Loucy (cell line): ENCODE data around the gene TENT5A.

Experiments
- H2AFZ ChIP-seq: fragments of 200-600 bp; sonication (generic); 2 replicates; pipeline ENCODE4 v1.6.0; 2016; ENCODE audit warnings: antibody characterized with exemption, mild to moderate bottlenecking, low read length, moderate library complexity
- H3F3A ChIP-seq: fragments of 200-600 bp; 2 replicates; pipeline ENCODE4 v1.6.0; 2016; ENCODE audit warnings: antibody characterized with exemption, low read depth, mild to moderate bottlenecking
- H3K27me3 ChIP-seq: fragments of 200-600 bp; sonication (generic); 2 replicates; pipeline ENCODE4 v1.6.1; 2014; ENCODE audit warnings: low read length, mild to moderate bottlenecking; ENCODE audit not compliant: insufficient read depth, poor library complexity, severe bottlenecking
- H3K36me3 ChIP-seq: fragments of 200-600 bp; sonication (generic); 2 replicates; pipeline ENCODE4 v1.6.1; 2016; ENCODE audit warnings: low read length; ENCODE audit not compliant: insufficient read depth
- H3K4me1 ChIP-seq: fragments of 200-600 bp; sonication (generic); 2 replicates; pipeline ENCODE4 v1.5.1; 2014; ENCODE audit warnings: low read length, mild to moderate bottlenecking; ENCODE audit not compliant: insufficient read depth, poor library complexity, severe bottlenecking
- H3K4me2 ChIP-seq: fragments of 200-600 bp; sonication (generic); 2 replicates; pipeline ENCODE4 v1.6.0; 2014; ENCODE audit warnings: antibody characterized with exemption, low read length, low read depth, mild to moderate bottlenecking; ENCODE audit not compliant: poor library complexity, severe bottlenecking
- H3K4me3 ChIP-seq: fragments of 200-600 bp; sonication (generic); 2 replicates; pipeline ENCODE4 v1.5.1; 2014; ENCODE audit warnings: low read length, mild to moderate bottlenecking, mixed read lengths; ENCODE audit not compliant: poor library complexity, severe bottlenecking
- H3K79me2 ChIP-seq: fragments of 200-600 bp; sonication (generic); 2 replicates; pipeline ENCODE4 v1.6.1; 2014; ENCODE audit warnings: low read length; ENCODE audit not compliant: insufficient read depth
- H3K9ac ChIP-seq: fragments of 200-600 bp; sonication (generic); 2 replicates; pipeline ENCODE4 v1.6.0; 2014; ENCODE audit warnings: mild to moderate bottlenecking, low read depth, low read length, moderate library complexity; ENCODE audit not compliant: poor library complexity, severe bottlenecking
- H3K9me2 ChIP-seq: fragments of 200-600 bp; sonication (generic); replicated peaks from 2 replicates; pipeline ENCODE4 v1.6.1; 2016; ENCODE audit warnings: low read depth, low read length, mixed read lengths
- H3K9me3 ChIP-seq: fragments of 200-600 bp; sonication (generic); 2 replicates; pipeline ENCODE4 v1.6.1; 2014; ENCODE audit warnings: mild to moderate bottlenecking, antibody characterized with exemption, low read length, low read depth; ENCODE audit not compliant: insufficient read depth
- H4K20me1 ChIP-seq: fragments of 200-600 bp; sonication (generic); 2 replicates; pipeline ENCODE4 v1.6.0; 2014; ENCODE audit warnings: antibody characterized with exemption, low read length, mild to moderate bottlenecking; ENCODE audit not compliant: insufficient read depth, poor library complexity, severe bottlenecking
- EZH2phosphoT487 ChIP-seq: fragments of 200-600 bp; IDR thresholded peaks from 2 replicates; pipeline ENCODE4 v1.6.1; 2018; ENCODE audit warnings: antibody characterized with exemption, mild to moderate bottlenecking, moderate library complexity, borderline replicate concordance
- TF ChIP-seq, protein P1 (sequence below): fragments of 200-600 bp; sonication (generic); conservative IDR thresholded peaks from 2 replicates; pipeline ENCODE4 v1.5.1; 2014; ENCODE audit warnings: mild to moderate bottlenecking, antibody characterized with exemption, low read length

Gene TENT5A

GRCh38 chr6:81752084-81752920 is at the start of gene TENT5A:
TENT5A (minus strand) TSS chr6:81752681; CDS start chr6:81752141, 540 bp downstream.
- Histone ChIP-seq H3F3A (no peaks in the 10 kb centered on the region; the same call in 1 of the 2 replicates), H3K79me2 (peaks cover 65% of the 10 kb centered on the region), H2AFZ (peak within 1 kb of the TSS; percentile 32; the same call in 1 of the 2 replicates), H3K4me2 (peak within 1 kb of the TSS; percentile 98), H3K4me1 (peaks cover 48% of the 10 kb centered on the region), H3K9me3 (no peaks in the 10 kb centered on the region), H3K9me2 (no peaks in the 10 kb centered on the region), H3K36me3 (peaks cover 44% of the 10 kb centered on the region), H3K9ac (peak within 1 kb of the TSS; percentile 99), H3K27me3 (peaks cover 48% of the 10 kb centered on the region), H4K20me1 (peaks cover 47% of the 10 kb centered on the region), H3K4me3 (peak within 1 kb of the TSS; percentile 96)
- TF ChIP-seq, protein P1, sequence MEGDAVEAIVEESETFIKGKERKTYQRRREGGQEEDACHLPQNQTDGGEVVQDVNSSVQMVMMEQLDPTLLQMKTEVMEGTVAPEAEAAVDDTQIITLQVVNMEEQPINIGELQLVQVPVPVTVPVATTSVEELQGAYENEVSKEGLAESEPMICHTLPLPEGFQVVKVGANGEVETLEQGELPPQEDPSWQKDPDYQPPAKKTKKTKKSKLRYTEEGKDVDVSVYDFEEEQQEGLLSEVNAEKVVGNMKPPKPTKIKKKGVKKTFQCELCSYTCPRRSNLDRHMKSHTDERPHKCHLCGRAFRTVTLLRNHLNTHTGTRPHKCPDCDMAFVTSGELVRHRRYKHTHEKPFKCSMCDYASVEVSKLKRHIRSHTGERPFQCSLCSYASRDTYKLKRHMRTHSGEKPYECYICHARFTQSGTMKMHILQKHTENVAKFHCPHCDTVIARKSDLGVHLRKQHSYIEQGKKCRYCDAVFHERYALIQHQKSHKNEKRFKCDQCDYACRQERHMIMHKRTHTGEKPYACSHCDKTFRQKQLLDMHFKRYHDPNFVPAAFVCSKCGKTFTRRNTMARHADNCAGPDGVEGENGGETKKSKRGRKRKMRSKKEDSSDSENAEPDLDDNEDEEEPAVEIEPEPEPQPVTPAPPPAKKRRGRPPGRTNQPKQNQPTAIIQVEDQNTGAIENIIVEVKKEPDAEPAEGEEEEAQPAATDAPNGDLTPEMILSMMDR, result peak; percentile 36
- TF ChIP-seq EZH2phosphoT487, result no peak

GRCh38 chr6:81801489-81801888 is 49.0 kb upstream of the TENT5A start:
- no peaks in the 10 kb centered on the region for H3K9me2 ChIP-seq
- no peak overlapping the region for H3K4me3 ChIP-seq
- peaks cover 28% of the 10 kb centered on the region for H3K4me1 ChIP-seq
- no peaks in the 10 kb centered on the region for H3K36me3 ChIP-seq
- no peak overlapping the region for H3K9ac ChIP-seq
- H3F3A ChIP-seq, result no peaks in the 10 kb centered on the region
- H3K4me2 ChIP-seq, result no peak overlapping the region
- H4K20me1 ChIP-seq, result no peaks in the 10 kb centered on the region
- no peaks in the 10 kb centered on the region for H3K9me3 ChIP-seq
- peak overlapping the region; percentile 21; the same call in 1 of the 2 replicates for H2AFZ ChIP-seq
- H3K27me3 ChIP-seq, result no peaks in the 10 kb centered on the region
- TF ChIP-seq, protein P1, result no peak
- TF ChIP-seq EZH2phosphoT487, result no peak
- H3K79me2 ChIP-seq, result no peaks in the 10 kb centered on the region

GRCh38 chr6:81800666-81801065 is 48.2 kb upstream of the TENT5A start:
- Histone ChIP-seq H3K27me3 (no peaks in the 10 kb centered on the region), H3K9me2 (no peaks in the 10 kb centered on the region), H4K20me1 (no peaks in the 10 kb centered on the region), H3K4me2 (no peak overlapping the region), H3F3A (no peaks in the 10 kb centered on the region), H3K4me3 (no peak overlapping the region), H3K9ac (no peak overlapping the region), H2AFZ (peak overlapping the region; percentile 21; the same call in 1 of the 2 replicates), H3K4me1 (peaks cover 28% of the 10 kb centered on the region), H3K79me2 (no peaks in the 10 kb centered on the region), H3K36me3 (no peaks in the 10 kb centered on the region), H3K9me3 (no peaks in the 10 kb centered on the region)
- TF ChIP-seq, protein P1, result no peak
- TF ChIP-seq EZH2phosphoT487, result no peak
